ENCODE data around the gene GDPD4.

Gene GDPD4

GRCh38 chr11:77236901-77237300 lies 64.6 kb downstream of the GDPD4 start:
- peak; percentile 54 for DNase-seq (ENCODE audit: low read depth)

DNA sequence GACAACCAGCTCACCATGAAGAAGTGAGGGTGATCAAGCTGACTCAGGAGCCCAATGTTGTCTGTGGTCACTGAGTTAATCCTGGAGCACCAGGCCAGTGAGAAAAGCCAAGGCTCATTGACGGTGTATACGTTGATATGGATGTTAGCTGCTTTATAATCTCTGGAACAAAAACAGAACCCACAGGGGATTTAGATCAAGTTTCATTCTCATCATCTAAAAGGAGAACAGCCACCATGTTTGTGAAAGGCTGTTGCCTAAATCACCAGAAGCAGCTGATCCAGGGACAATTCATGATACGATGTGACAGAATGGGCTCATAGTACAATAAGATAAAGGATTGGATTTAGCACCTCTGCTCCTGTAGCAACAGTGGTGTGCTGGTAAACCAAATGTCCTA lies 68.5 kb downstream of the GDPD4 start:
- DNase-seq (ENCODE audit: low read depth): no peak

- DNase-seq (ENCODE audit: low read depth): no peak
These were observed 69.2 kb downstream of the GDPD4 start for GRCh38 chr11:77232242-77232641.

DNA sequence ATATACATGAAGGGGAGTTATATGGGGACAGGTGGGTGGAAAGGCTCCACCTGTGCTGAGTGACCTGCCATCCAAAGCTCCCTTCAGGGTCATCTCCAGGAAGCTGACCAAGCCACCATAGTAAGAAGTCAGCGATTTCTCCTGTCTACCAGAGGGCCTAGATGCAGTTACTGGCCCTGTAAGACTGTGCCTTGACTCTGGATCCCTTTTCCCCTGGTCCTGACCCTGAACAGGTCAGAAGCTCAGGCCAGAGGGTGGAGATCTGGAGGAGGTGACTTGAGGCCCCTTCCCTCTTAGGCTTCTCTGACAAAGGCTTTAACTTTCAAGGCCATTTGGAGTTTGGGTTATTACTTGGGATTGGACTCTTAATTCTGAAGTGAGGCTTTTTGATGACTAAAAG lies 69.7 kb downstream of the GDPD4 start:
- no peak for DNase-seq (ENCODE audit: low read depth)

DNA sequence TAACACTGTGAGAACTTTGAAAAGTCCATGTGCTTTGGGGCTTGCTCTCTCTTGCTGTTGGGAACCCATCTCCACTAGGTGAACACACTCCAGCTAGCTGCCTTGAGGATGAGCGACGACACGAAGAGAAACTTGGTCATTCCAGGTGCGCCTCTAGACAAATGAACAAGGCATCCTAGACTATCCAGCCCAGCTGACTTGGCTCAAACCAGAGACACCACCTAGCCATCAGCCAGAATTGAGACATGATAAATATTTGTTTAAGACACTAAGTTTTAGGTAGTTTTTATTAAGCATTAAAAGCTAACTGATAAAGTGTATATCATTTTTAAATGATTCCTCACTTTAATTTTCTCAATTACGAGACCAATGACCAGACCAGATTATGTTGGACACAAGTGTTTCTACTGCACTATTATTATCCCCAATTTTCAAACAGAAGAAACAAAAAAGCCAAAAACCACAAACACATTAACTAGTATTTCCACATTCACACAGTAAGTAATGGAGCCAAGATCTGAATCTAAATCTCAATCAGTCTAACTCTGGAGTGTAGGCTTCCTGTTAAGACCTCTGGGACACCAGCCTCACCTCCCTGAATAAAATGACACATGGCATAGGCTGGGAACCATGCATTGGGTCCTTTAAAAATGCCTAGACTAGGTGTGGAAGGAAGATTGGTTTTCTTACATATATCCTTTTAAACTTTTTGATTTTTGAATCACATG lies 70.4 kb downstream of the GDPD4 start:
- DNase-seq (ENCODE audit: low read depth): no peak

DNA sequence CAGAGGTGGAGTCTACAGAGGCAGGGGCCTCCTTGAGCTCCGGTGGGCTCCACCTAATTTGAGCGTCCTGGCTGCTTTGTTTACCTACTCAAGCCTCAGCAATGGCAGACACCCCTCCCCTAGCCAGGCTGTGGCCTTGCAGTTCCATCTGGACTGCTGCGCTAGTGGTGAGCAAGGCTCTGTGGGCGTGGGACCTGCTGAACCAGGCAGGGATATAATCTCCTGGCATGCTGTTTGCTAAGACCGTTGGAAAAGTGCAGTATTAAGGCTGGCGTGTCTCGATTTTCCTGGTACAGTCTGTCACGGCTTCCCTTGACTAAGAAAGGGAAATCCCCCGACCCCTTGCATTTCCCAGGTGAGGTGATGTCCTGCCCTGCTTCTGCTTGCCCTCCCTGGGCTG lies 77.7 kb downstream of the GDPD4 start:
- no peak for DNase-seq (ENCODE audit: low read depth)

DNA sequence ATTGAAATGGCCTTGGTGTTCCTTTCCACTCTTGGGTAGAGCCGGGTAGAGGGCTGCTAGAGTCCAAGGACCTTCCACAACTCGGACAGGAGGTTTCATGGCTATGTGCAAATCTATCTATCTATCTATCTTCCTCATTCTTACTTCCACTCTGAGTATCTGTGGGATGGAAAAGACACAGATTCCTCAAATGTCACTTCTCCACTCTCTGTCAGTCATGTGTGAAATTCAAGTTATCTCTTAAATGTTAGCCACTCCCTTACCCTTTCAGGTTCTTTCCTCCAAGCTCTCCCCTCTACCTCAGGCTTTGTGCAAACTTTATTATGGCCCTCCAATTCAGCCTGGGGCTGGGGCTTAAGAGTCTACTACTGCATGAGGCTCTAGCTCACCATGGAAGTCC lies 84.3 kb downstream of the GDPD4 start:
- DNase-seq (ENCODE audit: low read depth): no peak

- no peak for DNase-seq (ENCODE audit: low read depth)
These were observed 86.4 kb downstream of the GDPD4 start for GRCh38 chr11:77215106-77215505.

- DNase-seq (ENCODE audit: low read depth): no peak
These were observed 86.9 kb downstream of the GDPD4 start for GRCh38 chr11:77214557-77214956.

- no peak for DNase-seq (ENCODE audit: low read depth)
These were observed 87.7 kb downstream of the GDPD4 start for GRCh38 chr11:77213589-77214428.

- DNase-seq (ENCODE audit: low read depth): no peak
These were observed 88.4 kb downstream of the GDPD4 start for GRCh38 chr11:77213029-77213579.

DNA sequence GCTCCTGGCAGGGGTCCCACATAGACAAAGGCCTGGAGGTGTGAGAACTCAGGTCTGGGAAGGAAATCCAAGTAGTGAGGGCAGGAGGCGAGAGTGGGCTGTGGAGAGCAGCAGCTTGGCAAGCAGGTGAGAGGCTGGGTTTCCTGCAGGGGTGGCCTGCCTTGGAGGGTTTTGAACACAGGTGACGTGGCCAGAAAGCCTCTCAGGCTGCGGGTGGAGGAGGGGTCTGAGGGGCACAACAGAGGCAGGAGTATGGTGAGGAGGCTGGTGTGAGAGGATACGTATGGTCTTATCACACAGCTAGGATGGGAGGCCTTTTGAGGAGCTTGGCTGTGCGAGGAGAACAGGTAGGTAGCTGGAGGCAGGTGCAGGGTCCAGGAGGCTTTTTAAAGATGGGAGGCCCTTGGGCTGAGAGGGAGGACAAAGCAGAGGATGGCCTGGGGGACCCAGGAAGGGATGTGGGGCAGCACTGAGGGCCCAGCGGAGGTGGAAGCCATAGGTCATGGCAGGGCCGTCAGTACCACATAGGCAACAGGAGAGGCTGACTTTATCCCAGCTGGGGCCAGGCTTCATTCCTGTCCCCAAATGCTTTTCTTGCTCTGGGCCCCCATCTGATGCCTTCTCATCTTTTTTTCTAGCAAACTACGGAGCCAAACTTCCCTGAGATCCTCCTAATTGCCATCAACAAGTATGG lies 89.0 kb downstream of the GDPD4 start:
- DNase-seq (ENCODE audit: low read depth): no peak

GRCh38 chr11:77211594-77212251 lies 89.8 kb downstream of the GDPD4 start:
- no peak for DNase-seq (ENCODE audit: low read depth)

GRCh38 chr11:77211040-77211451 lies 90.4 kb downstream of the GDPD4 start:
- DNase-seq (ENCODE audit: low read depth): no peak

DNA sequence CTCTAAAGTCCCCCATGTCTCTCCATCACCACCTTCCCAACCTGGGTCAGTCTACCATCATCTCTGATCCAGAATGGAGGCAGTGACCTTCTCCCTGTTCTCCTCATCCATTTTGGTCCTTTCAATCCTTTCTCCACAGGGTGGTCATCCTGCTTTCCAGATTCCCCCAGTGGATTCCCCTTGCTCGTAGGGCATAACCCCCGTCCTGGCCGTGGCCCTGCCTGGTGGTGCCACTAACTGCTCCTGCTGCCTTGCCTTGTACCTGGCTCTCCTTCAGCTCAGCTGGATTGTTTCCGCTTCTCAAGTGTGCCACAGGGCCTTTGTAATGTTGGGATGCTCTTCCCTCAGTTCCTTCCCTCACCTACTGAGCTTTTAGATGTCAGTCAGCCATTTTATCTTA lies 91.8 kb downstream of the GDPD4 start:
- no peak for DNase-seq (ENCODE audit: low read depth)

GRCh38 chr11:77208535-77208934 lies 93.0 kb downstream of the GDPD4 start:
- no peak for DNase-seq (ENCODE audit: low read depth)

DNA sequence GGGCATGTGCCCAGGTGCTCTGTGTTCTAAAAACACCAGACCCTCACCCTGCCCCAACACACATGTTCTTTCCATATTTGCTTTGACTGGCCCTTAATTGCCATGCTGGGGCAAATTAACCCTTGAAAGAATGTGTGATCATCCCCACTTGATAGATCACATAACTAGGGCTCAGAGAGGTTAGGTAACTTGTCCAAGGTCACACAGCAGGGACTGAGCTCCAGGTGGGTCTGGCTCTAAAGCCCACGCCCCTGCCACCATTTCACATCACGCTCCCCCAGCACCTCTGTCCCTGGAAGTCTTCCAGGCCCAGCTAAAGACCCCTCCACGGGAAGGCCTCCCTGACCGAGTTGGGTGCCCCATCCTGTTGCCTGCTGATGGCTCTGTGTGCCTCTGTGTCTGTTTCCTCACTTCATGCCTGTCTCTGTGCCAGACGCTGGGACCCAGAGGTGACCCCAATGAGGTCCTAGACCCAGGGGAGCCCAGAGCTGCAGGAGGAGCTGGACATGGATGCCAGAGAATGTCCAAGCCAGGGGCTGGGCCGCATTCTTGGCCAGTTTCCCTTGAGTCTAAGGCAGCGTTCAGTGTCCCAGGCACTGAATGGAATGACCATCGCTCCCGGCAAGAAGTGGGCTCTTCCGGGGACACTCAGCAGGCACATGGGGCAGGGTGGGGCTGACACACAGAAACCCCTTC lies 93.7 kb downstream of the GDPD4 start:
- no peak for DNase-seq (ENCODE audit: low read depth)

GRCh38 chr11:77207019-77207485 lies 94.4 kb downstream of the GDPD4 start:
- DNase-seq (ENCODE audit: low read depth): no peak

GRCh38 chr11:77206264-77207018 lies 95.0 kb downstream of the GDPD4 start:
- no peak for DNase-seq (ENCODE audit: low read depth)

GRCh38 chr11:77205467-77206263 lies 95.8 kb downstream of the GDPD4 start:
- no peak for DNase-seq (ENCODE audit: low read depth)

Measured in EH (cell line).